PC-9 (cell line): ENCODE data around the gene PLCD3.

Experiments used
- CTCF ChIP-seq: fragments of 200-600 bp; sonication (generic); conservative IDR thresholded peaks from 2 replicates; pipeline ENCODE4 v1.6.1; 2017; ENCODE audit warnings: mixed run types, antibody characterized with exemption, mild to moderate bottlenecking, moderate library complexity
- EZH2 ChIP-seq: fragments of 200-600 bp; sonication (generic); IDR thresholded peaks from 2 replicates; pipeline ENCODE4 v1.8.0; 2017; ENCODE audit warnings: antibody characterized with exemption, low read depth

DNA sequence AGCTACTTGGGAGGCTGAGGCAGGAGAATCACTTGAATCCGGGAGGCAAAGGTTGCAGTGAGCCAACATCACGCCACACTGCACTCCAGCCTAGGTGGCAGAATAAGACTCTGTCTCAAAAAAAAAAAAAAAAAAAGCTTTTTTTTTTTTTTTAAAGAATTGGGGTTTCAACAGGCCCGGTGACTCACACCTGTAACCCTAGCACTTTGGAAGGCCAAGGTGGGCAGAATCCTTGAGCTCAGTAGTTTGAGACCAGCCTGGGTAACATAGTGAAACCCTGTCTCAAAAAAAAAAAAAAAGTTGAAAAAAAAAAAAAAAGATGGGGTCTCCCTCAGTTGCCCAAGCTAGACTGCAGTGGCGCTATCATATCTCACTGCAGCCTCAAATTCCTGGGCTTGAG is 22.7 kb upstream of the PLCD3 start:
- TF ChIP-seq CTCF (0 out of 2 replicates have a peak, but pooled peaks have one; percentile 21), EZH2 (no peak)
